C4-2B (cell line): ENCODE results near the gene GMPR2.

Experiments
- H3K27ac ChIP-seq: fragments of 450-650 bp; 2 replicates; pipeline ENCODE4 v1.5.1; 2017
- ZFX ChIP-seq: fragments of 450-650 bp; IDR thresholded peaks from 2 replicates; pipeline ENCODE4 v1.6.1; 2017
- TF ChIP-seq, protein P1 (sequence below): fragments of 450-650 bp; conservative IDR thresholded peaks from 2 replicates; pipeline ENCODE4 v1.5.1; 2017; ENCODE audit warnings: mild to moderate bottlenecking

GMPR2 gene

DNA sequence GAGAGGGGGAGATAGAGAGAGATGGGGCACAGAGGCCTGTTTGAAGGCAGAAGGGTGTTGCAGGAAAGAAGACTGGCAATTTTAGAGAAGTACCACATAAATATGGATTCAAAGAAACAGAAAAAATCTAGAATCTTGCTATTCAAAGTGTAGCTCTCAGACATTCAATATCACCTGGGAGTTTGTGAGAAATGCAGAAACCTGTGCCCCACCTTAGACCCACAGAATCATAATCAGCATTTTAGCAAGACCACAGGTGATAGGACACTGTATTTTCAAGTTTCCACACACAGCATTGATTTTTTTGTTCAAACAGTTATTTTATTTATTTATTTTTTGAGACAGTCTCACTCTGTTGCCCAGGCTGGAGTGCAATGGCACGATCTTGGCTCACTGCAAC, 3.8 kb upstream of the GMPR2 start:
- TF ChIP-seq, protein P1, sequence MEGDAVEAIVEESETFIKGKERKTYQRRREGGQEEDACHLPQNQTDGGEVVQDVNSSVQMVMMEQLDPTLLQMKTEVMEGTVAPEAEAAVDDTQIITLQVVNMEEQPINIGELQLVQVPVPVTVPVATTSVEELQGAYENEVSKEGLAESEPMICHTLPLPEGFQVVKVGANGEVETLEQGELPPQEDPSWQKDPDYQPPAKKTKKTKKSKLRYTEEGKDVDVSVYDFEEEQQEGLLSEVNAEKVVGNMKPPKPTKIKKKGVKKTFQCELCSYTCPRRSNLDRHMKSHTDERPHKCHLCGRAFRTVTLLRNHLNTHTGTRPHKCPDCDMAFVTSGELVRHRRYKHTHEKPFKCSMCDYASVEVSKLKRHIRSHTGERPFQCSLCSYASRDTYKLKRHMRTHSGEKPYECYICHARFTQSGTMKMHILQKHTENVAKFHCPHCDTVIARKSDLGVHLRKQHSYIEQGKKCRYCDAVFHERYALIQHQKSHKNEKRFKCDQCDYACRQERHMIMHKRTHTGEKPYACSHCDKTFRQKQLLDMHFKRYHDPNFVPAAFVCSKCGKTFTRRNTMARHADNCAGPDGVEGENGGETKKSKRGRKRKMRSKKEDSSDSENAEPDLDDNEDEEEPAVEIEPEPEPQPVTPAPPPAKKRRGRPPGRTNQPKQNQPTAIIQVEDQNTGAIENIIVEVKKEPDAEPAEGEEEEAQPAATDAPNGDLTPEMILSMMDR = no peak
- TF ChIP-seq ZFX = no peak
- no peak overlapping the region for H3K27ac ChIP-seq

DNA sequence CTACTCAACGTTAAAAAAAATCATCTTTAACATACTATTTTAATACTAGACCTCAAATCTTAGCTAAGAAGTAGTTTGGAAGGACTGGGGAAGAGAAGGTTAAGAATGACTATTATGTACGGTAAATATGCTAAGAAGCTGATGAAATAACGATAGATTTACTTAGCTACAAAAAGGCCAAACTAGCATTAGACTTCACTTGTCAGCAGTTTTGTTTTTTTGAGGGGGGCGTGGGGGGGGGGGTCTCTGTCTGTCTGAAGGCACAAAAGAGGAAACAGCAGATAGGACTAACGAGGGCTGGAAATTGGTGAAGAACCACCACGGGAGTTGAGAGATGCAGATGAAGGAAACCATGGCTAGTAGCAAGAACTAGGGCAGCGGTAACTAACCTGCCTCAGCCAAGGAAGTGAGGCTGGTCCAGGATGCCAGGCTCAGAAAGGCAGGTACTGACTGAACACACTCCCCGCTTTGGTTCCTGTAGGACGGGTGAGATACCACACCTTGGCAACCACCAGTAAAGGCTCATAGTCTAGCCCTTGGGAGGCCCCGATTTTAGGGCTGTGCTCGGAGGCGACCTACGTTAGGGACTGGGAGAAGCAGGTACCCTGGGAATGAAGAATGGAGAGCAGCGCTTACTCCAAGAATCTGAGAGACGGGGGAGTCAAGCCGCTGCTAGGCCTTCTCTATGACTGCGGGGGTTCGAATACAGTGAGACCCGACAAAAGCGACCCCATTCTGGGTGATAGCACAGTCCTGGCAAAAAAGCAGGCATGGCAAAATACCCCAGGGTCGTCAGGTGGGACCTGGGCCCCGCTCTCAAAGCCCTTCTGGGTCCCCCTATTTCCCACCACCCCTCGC, 1.2 kb upstream of the GMPR2 start:
- TF ChIP-seq, protein P1 = no peak
- TF ChIP-seq ZFX = peak; percentile 37; the same call in 1 of the 2 replicates

GRCh38 chr14:24232121-24232644, 546 bp upstream of the GMPR2 start, which contains the start of gene NEDD8:
Gene NEDD8 (minus strand): TSS chr14:24232367. CDS start chr14:24232267, 100 bp downstream.
- no peak for TF ChIP-seq ZFX
- TF ChIP-seq, protein P1 = no peak
- peak within 1 kb of the TSS; percentile 90 for H3K27ac ChIP-seq

More for the DNA sequence above, 1.2 kb upstream of the GMPR2 start:
- H3K27ac ChIP-seq = peak overlapping the region; percentile 90

DNA sequence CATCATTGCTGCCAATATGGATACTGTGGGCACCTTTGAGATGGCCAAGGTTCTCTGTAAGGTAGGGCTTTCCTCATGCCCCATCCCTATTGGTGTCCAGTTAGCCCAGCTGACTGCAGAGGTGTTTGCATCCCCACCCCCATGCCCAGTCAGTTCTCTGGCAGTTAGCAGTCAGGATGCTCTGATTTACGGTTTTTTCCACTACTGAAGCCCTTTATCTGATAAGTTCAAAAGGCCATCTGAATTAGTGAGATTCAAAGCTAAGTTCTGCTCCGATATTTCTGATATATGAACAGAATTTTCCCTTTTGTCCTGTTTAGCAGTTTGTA, 773 bp downstream of the GMPR2 start:
- TF ChIP-seq, protein P1 = no peak
- TF ChIP-seq ZFX = no peak
- peak overlapping the region; percentile 90 for H3K27ac ChIP-seq

DNA sequence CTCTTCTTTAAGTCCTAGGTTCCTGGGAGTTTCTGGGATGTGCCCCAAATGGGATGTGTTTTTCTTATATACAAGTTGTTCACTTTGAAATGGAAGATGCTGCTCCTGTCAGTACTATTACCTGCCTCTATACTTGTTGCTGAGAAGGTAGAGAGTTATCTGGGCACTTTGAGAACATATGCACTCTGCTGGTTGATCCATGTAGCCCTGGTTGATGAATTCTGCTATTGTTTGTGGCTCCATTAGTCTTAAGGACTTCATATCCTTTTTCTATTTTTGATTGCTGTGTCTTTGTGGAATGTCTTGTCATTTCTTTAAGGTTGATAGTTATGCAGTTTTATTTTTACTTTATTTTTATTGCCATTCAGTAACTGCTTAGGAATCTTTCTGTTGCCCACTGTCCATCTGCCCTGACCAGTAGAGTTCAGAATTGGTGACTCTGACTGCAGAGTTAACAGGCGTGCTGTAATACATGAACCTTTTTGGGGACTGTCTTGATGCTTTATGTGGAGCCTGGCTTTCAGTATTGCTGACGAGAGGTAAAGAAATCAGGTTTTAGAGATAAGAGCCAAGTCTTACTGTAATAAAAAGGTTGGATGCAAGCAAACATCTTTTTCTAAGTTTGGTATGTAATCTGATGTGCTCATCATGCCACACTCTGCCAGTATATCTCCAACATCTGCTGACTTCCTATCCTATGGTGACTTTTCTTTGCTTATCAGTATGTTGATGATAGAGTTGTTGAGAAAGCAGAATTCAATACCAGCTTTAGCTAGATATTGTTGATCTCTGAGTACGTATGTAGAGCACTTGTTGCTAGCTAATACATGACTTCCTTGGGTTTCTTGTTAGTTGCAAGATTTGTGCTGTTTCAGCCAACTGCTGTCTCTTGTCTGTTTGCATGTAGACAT, 1.6 kb downstream of the GMPR2 start:
- H3K27ac ChIP-seq = no peak overlapping the region
- no peak for TF ChIP-seq ZFX
- TF ChIP-seq, protein P1 = no peak

DNA sequence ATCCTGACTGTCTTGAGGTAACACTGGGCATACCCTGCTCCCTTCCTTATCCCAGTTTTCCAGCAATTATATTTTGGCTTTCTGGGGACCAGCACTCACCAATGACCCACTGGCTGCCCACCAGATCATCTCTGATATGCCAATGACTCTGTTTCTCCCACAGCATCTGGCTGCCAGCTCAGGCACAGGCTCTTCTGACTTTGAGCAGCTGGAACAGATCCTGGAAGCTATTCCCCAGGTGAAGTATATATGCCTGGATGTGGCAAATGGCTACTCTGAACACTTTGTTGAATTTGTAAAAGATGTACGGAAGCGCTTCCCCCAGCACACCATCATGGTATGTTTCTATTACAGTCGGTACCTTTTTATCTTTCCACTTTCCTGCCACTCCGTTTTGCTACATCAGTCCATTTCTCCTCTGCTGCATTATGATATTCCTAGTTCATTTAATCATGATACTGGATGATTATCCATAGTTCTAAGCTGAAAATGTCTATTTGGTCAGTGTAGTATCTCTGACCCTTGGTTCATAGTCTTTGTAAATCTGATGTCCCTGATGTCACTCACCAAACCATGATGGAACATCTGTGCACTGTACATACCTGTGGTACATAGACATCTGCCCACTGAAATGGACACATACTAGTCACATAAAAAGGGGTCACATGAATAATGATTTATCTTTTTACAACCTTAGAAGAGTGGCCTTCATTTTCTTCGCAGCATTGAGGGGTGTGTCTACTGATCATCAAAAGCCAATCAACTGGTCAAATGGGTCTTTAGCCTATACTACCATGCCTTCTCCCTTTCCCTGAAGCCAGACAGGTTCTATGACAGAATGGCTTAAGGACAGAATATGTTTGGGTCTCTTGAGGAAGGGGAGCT, 3.3 kb downstream of the GMPR2 start:
- TF ChIP-seq, protein P1 = no peak
- no peak for TF ChIP-seq ZFX
- H3K27ac ChIP-seq = no peak overlapping the region
